ENCODE data around the gene RIMBP2.

RIMBP2 gene

DNA sequence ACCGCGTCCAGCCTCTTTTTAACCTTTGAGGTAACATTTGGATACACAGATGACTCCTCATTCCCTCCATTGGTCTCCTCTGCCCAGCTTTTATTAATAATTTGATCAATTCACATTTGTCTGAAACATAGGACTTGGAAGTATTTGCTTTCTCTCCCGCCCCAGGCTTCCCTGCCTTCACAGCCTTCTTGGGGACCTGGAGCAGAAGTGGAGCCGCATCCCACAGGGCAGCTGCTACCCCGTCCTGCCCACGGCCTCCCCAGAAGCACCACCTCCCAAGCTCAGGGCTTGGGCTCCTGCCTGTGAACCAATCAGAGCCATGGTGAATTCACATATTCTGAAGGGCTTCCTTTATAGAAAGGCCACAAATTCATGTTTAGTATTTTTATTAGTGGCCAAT, 280.8 kb downstream of the RIMBP2 start:
- no peak for DNase-seq

DNA sequence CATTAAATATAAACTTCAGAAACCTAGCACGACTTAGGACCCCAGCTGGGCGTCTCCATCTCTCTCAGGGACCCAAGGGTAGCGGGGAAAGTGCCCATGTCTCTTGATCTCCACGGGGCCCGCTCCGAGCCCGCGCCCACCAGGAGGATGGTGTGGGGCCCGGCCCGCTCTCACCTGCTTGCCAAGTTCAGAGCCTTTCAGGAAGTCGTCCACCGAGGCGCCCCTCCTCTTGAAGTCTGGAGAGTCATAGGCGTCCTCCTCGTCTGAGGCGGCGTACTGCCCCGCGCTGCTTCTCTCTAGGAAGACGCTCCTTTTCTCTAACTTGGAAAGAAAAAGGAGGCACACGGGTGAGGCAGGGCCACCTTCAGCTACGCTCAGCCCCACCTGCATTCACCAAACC, 281.5 kb downstream of the RIMBP2 start:
- peak; percentile 7 for DNase-seq

DNA sequence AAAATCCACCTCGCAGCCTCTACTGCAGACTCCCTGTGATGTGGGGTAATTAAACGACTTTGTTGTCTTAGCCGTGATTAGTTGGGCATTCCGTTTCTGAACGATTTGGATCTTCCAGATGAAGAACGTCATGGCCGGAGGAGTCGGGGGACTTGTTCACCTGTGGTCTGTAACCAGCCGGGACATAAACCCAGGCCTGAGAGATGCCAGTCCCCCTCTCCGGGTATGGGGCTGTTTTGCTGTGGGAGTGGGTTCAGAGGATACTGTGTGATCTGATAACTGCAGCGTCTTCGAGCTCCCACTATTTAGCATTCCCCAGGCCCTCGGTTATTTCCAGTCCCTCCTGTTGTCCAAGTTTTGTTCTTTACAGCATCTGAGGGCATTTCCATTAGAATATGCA, 282.3 kb downstream of the RIMBP2 start:
- no peak for DNase-seq

DNA sequence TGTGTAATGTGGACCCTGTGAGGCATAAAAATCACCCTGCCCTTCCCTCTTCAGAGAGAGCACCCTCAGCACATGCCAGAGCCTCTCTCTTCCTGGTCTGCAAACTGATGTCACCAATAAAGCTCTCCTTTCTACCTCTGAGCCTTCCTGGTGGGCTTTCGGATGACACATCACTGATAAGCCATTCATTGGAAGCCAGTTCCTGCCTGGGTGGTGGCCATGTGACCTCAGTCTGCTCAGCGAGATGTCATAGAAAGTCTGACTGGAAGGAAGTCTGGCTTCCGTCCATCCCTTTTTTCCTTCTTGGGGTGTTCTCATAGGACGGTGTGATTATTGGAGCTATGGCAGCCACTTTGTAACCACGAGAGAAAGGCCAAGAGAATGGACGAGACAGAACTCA, 282.7 kb downstream of the RIMBP2 start:
- peak; percentile 6 for DNase-seq

DNA sequence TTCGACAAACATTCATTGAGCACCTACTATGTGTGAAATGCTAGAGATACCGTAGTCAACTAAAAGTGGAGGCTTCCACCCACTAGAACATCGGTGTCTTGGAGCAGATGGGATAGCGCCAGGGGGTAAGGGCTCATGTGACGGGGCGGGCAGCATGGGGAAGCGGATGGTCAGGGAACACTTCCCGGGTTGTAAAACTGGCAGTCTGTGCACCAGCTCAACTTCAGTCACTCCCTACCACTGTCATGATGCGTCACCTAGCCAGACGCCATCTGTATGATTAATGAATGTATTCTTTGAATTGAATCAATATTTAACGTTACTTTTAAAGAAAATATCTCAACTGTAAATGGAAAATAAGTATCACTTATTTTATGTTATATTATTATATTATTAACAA, 284.9 kb downstream of the RIMBP2 start:
- DNase-seq: no peak

DNA sequence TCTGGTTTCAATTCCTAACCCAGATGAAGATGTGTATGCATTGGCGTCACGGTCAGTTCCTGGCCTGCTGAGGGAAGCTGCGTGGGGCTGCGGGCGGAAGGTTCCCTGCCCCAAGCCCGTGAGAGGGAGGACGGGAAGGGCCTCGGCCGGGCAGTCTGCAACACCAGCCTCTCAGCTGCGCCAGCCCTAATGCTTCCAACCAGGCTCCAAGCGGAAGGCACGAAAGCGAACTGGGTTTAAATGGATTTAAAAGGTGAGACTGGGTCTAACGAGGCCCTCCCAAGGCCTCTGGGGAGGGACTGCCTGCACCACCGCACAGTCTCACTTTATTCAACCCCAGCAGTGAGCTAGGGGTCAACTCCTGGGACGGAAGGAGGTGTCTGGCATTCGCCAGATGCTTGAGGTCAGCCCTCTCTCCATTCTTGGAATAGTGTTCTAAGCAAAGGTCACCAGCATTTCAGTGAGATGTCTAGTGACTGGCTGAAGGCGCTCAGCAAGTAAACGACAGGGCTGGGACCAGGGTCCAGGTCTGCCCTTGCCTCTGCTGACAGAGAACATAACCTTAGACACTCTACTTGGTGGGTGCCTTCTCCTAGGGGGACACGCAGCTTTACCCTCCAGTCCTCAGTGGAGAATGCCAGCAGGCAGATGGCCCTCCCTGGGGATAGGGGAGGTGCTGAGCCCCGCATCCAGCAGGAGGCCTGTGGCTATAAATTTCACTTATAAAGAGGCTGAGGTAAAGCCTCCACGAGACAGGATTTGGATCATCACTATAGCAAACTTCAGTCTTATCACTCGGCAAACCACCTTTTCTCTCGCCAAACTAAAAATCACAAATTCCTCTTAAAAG, 286.2 kb downstream of the RIMBP2 start:
- no peak for DNase-seq

DNA sequence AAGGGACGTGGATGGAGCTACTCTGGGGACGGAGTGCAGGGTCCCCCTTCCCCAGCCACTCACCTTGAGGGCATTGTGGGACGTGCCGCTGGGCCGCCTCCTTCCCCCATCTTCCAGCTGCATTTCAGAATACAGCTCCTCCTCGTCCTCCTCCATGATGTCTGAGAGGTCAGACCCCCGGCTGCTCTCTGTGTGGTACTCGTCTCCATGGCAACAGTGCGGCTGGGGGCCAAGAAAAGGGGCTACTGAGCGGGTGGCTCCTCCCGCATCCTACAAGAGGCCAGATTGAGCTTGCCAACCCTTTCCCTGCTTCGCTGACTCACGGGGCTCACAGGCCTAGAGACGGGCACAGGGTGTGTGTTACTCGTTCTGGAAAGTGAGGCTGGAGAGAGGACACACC, 288.0 kb downstream of the RIMBP2 start:
- no peak for DNase-seq

DNA sequence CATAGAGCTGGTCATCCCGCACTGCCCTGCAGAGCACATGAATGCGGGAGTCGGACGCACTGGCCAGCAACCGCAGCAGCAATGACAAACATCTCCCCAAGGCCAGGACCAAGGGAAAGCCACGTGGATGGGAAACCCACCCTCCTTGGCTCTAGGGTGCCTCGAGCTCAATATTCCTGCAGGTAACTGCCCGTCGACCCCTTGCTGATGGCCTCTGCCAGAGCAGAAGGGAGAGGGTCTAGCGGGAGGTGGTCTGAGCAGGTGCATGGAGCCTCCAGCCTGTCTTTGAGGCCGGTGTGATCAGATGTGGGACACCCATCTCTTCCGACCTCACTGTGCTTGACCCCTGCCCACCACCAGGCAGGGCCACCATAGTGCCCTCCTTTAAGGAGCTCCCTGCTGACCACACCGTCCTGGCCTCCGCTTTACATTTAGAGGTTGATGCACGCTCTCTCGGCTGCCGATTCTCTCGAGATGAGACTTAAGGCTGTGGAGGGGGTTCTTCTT, 288.7 kb downstream of the RIMBP2 start:
- no peak for DNase-seq

DNA sequence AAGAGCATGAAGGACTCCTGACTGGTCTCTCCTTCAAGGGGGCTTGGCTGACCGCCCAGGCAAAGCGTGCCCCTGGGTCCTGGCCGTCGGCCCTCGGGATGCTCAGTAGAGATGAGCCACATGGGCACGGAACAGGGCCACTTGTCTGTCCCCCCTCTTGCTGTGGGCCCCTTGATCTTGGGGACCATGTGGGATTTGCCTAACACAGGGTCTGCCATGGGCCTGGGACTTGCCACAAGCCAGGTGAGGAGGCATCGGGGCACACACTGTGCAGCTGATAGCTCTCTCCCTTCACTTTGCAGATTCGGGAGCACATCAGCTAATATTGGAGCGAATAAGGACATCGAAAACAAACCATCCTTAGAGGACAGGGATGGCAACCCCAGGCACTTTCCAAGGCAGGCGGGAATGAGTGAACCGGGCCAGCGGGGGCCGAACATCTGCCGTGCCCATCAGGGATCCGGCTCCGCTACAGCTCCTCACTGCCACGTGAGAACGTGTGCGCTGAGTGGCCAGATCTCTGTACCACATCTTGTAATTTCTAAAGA, 290.3 kb downstream of the RIMBP2 start:
- no peak for DNase-seq

DNA sequence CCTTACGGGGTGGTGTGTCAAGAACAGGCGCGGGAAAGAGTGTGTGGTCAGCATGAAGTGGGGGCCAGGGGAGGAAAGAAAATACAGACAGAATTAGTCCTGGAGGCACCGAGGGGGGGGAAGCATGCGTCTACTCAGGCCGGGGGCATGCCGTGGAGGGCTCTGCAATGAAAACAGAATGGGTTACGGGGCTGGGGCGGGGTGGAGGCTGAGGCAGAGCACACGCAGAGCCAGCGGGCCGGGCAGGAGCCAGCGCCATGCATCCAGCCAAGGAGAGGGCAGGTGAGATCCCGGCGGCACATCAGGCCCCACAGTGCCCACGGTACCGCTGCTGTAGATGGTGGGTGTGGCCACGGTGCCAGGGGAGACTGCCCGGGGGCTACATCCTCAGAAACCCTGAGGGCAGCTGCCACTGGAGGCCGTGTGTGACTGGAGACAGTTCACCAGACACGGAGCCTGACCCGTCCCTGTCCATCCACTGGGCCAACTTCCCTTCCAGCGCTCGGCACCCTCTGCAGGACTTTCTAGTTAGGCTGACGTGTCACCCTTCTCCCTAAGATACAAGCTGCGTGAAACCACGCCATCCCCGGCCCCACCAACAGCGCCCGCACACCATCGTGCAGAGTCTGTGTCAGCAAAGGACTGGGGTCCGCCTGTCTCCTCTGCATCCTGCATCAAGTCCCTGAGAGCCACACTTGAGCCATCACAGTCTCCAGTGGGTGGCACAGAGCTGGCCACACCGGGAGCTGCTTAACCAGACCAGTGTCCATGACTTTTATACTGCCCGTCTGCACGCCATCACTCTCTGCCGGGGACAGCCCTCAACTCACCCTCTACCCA, 291.0 kb downstream of the RIMBP2 start:
- no peak for DNase-seq

DNA sequence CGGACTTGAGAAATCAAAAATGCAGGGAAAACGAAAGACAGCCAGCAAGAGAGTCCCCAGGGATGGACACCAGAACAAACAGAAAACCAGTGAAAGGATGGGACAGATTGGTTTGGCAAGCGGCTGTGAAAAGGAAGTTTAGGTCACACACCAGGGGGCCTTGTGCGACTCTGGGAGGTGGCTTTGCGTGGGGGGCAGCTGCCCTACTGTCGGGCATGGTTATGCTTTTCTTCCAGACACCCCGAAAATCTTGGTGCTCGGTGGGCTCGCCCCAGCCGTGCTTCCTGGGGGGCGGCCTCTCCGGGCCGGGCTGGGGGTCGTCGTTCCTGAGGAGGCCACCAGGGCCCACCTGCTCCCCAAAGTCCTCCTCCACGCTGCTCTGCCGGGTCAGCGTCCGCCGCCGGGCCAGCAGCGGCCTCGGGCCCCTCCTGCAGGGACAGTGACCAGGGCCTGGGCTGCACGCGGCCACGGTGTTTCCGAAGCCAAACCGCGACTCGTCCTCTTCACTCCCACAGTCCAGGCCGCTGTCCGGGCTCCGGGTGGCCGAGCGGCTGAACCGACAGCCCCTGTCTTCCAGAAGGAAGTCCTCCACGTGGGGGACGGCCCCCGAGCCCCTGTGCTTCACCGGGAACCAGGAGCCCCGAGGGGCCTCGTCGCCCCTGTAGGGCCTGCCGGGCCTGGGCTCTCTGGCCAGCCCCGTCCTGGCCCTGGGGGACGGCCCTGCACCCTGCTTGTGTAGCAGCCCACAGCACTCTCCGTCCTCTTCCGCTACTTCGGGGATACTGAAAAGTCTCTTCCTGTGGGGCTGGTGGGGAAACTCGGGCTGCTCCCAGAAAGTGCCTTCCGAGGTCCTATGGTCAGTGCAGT, 291.9 kb downstream of the RIMBP2 start:
- no peak for DNase-seq

DNA sequence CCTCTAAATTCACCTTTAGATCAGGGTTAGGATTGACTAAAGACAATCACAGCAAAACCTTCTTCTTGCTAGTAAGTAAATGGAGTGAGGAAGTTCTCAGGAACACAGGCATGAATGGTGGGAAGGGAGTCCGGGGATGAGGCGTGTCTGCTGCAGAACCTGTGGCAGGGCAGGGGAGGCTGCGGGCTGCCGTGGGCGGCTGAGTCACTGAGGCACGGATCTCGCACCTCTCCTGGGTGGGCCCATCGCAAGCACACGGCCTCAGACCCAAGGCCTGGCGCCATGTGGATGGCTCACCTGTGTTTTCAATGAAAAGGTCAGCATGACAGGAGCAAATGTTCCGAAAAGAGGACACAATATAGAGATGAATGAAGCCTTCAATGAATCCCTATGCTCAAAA, 293.0 kb downstream of the RIMBP2 start:
- DNase-seq: no peak

DNA sequence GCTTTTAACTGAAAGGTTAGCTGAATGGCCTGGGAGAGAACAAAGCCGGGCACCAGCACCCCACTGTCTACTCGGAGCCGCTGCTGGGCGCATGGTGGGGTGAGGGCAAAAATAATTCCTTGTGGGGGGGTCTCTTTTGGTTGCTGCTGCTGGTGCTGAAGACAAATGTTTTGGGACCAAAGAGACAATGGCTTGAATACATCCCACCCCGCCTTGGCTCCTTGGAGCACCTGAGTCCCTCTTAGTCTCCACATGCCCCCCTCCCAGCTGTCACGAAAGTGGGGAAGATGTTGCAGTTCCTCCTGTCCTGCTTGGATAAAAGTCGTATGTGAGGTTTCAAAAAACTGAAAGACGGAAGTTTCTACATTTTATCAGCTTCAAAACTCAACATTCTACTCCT, 293.4 kb downstream of the RIMBP2 start:
- no peak for DNase-seq

DNA sequence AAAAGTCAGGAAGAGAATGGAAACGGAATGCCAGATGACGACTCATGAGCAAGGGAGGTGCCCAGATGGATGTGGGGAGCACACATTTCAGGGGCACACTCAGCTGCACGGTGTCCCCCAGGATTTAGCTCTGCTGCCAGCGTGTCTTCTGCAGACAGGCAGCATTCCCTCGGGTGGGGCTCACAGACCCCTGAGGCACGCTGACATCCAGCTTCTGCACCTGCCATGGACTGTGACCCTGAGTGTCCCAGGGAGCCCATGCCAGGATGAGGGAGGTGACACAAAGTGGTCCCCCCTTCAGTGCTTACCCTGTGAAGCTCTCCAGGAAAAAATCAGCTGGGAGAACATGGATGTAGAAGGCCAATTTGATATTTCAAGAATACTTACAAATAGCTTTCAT, 294.2 kb downstream of the RIMBP2 start:
- no peak for DNase-seq

DNA sequence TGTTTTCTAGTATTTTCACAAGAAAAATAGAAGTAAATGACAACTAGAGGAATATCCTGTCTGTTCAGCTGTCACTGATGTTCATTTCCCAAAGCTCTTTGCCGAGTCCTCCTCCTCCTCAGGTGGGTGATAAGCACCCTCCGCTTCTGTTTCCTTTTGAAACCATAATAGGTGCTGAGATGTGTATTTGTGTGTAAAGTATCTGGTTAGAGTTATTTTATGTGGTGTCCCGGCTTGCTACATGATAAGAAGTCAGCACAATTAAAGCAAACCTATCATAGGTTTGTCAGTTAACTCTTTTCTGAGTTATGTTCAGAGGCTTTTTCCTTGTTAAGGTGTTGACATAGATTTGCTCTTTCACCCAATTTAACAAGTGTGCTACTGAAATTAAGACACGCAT, 296.0 kb downstream of the RIMBP2 start:
- DNase-seq: no peak

DNA sequence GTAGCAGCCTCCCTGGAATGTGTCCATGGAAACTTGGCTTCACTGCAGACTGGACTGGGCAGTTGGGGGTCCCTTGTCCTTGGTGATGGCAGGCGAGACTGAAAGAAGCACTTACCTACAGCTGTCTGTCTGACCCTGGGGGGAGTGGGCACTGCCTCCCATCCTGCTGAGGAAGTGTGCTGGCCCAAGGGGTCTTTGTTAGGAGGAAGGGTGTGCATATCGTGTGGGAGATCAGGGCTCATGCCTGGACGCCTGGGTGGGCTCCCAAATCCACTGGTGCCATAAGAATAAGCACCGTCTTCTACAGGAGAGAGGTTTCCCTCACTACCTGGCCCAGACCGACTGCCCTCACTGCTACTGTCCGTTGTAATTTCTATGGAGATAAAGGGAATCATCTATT, 297.0 kb downstream of the RIMBP2 start:
- no peak for DNase-seq

DNA sequence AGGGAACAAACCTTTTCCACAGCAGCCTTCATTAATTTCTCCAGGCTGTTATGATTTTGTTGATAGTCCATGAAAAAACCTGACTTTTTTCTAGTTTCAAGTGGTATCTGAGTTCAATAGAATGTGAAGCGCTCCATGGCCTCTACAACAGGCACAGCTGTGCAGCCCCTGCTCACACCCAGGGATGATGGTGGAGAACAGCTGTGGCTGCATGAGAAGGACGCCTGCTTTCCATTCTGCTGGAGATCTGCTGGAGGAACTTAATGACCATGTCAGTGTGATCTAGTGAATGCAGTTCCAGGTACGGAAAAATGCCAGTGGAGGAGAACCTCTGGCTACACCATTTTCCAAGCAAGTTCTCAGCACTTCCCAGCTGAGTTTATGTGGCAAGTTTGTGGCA, 297.8 kb downstream of the RIMBP2 start:
- DNase-seq: no peak

DNA sequence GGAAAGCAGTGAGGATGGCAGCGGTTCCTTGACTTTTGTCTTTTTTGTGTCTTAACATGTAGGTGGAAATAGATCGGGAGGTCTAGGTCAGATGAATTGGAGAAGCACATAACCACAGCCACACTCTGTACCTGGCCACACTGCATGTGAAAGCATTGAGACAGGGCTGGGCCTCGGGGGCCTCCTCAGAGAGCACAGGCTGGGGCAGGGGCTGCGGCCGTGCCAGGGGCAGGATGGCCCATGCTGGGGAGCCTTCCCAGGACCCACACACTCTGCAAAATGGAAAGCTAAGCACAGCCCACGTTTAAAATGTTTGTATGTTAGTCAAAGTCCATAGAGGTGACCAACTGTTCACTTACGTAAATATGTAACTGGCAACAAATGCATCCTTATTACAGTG, 301.7 kb downstream of the RIMBP2 start:
- DNase-seq: no peak

DNA sequence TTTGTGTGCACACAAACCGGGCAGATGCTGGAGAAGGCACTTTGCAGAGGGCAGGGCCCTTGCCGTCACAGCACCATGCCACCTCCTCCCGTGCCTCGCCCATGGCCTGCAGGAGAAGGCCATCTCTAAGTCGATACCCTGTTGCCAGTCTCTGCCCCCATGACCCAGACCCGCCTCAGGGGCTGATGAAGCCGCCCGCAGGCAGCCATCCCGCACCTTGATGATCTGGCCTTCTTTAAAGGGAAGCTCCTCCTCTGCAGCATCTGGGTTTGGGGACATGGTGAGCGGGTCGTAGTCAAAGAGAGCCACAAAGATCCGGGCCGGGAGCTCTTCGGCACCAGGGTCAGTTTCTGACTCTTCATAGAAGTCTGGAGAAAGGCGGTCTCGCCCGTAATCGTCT, 302.2 kb downstream of the RIMBP2 start:
- no peak for DNase-seq

DNA sequence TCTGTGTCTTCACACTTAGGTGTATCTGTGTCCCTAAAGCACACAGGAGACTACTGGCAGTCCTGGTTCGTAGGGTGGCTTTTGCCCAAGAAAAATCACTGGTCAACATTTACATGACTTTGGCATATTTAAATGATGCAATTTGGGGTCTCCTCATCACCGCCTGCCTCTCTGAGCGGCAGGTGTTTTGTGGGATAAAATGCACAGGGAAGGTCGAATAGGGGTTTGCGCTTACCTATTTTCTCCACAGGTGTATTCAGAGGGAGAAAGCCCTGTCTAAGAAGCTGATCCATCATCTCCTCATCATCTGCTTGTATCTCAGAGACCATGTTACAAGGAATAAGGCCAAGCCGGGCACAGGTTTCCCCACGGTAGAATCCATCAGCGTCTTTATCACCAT, 303.7 kb downstream of the RIMBP2 start:
- no peak for DNase-seq

DNA sequence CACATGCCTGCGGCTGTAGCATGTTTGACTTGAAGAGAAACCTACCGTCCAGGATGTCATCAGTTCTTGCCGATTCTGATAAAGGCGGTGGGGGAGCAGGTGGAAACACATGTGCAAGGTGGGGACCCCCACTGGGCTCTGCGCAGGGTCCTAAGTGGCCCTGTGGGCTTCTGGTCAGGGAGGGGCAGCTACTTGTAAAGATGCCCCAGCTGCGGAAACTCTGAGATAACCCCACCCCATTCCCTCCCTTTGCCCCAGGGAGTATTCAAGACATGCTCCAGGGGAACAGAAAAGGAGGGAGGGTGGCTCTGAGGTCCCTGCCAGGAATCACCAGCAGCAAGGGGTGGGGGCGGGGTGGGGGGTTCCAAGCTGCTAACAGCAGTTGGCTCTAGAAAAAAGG, 310.8 kb downstream of the RIMBP2 start:
- no peak for DNase-seq

DNA sequence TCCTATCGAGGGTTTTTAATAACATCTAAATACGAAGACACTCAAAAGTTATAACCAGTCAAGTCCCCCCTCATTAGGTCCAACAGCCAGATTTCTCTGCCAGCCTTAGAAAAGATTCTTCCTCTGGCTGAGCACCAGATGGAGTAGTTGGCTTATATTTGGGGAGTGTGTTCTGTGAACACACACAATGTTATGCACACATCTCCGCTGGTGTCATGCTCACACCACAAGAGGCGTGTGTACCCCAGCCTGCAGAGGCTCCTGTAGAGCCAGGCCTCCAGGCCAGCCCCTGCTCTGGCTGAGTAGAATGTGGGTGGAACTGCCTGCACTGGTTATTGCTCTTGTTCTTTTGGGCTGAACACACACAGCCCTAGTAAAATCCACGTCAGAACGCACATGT, 314.4 kb downstream of the RIMBP2 start:
- no peak for DNase-seq
